Type B pancreatic cell (in vitro differentiated cells): Measurements from ENCODE around the gene TMEM219. TPM values are rescaled to one million over a fixed set of nuclear protein-coding genes. Genes with fewer than 3 reads are reported as not detected.

Experiments used
- DNase-seq: peaks from one replicate; pipeline ENCODE4 v3.0.0; 2021; ENCODE audit warnings: mixed read lengths; ENCODE audit not compliant: unreplicated experiment; ENCODE audit errors: extremely low spot score
- H3K27ac Mint-ChIP-seq: 2 replicates; pipeline ENCODE4 v1.8.0; 2021; ENCODE audit warnings: mild to moderate bottlenecking, mixed read lengths
- H3K27me3 Mint-ChIP-seq: 2 replicates; pipeline ENCODE4 v1.8.0; 2021; ENCODE audit warnings: mixed read lengths
- H3K36me3 Mint-ChIP-seq: 2 replicates; pipeline ENCODE4 v1.8.0; 2021; ENCODE audit warnings: mixed read lengths
- H3K4me1 Mint-ChIP-seq: one replicate; pipeline ENCODE4 v1.8.0; 2021; ENCODE audit warnings: mixed read lengths; ENCODE audit not compliant: unreplicated experiment
- H3K4me3 Mint-ChIP-seq: 2 replicates; pipeline ENCODE4 v1.8.0; 2021; ENCODE audit warnings: mild to moderate bottlenecking, mixed read lengths
- H3K9me3 Mint-ChIP-seq: 2 replicates; pipeline ENCODE4 v1.8.0; 2021; ENCODE audit warnings: mixed read lengths
- total RNA-seq: library from RNA; stranded (reverse); gene quantifications from 2 replicates; pipeline ENCODE4 v1.2.1, GENCODE V29; 2021; ENCODE audit warnings: low replicate concordance
- TF ChIP-seq, protein P1 (sequence below): fragments of 200-600 bp; sonication (generic); conservative IDR thresholded peaks from 2 replicates; pipeline ENCODE4 v1.5.0; 2021; ENCODE audit warnings: antibody characterized with exemption, mild to moderate bottlenecking

TMEM219 gene
- total RNA-seq, 1 donor from 2014 or later, result 72.4 TPM

DNA sequence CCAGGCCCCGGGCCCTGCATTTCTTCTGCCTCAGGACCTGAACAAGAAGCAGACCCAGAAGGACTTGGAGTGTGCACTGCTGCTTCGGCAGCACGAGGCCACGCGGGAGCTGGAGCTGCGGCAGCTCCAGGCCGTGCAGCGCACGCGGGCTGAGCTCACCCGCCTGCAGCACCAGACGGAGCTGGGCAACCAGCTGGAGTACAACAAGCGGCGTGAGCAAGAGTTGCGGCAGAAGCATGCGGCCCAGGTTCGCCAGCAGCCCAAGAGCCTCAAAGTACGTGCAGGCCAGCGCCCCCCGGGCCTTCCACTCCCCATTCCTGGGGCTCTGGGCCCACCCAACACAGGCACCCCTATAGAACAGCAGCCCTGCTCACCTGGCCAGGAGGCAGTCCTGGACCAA is 24.4 kb downstream of the TMEM219 start:
- DNase-seq, result no peak
- H3K9me3 Mint-ChIP-seq, result no peaks in the 10 kb centered on the region
- peaks cover 4% of the 10 kb centered on the region for H3K4me1 Mint-ChIP-seq
- H3K27me3 Mint-ChIP-seq, result no peaks in the 10 kb centered on the region
- no peak overlapping the region for H3K27ac Mint-ChIP-seq
- no peak overlapping the region for H3K4me3 Mint-ChIP-seq
- H3K36me3 Mint-ChIP-seq, result peaks cover 17% of the 10 kb centered on the region
- TF ChIP-seq, protein P1, sequence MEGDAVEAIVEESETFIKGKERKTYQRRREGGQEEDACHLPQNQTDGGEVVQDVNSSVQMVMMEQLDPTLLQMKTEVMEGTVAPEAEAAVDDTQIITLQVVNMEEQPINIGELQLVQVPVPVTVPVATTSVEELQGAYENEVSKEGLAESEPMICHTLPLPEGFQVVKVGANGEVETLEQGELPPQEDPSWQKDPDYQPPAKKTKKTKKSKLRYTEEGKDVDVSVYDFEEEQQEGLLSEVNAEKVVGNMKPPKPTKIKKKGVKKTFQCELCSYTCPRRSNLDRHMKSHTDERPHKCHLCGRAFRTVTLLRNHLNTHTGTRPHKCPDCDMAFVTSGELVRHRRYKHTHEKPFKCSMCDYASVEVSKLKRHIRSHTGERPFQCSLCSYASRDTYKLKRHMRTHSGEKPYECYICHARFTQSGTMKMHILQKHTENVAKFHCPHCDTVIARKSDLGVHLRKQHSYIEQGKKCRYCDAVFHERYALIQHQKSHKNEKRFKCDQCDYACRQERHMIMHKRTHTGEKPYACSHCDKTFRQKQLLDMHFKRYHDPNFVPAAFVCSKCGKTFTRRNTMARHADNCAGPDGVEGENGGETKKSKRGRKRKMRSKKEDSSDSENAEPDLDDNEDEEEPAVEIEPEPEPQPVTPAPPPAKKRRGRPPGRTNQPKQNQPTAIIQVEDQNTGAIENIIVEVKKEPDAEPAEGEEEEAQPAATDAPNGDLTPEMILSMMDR, result no peak

GRCh38 chr16:29986931-29987330 is 25.1 kb downstream of the TMEM219 start:
- Mint-ChIP-seq H3K4me1 (peaks cover 4% of the 10 kb centered on the region), H3K4me3 (no peak overlapping the region), H3K36me3 (peaks cover 17% of the 10 kb centered on the region), H3K27me3 (no peaks in the 10 kb centered on the region), H3K27ac (no peak overlapping the region), H3K9me3 (no peaks in the 10 kb centered on the region)
- TF ChIP-seq, protein P1, result no peak
- no peak for DNase-seq

DNA sequence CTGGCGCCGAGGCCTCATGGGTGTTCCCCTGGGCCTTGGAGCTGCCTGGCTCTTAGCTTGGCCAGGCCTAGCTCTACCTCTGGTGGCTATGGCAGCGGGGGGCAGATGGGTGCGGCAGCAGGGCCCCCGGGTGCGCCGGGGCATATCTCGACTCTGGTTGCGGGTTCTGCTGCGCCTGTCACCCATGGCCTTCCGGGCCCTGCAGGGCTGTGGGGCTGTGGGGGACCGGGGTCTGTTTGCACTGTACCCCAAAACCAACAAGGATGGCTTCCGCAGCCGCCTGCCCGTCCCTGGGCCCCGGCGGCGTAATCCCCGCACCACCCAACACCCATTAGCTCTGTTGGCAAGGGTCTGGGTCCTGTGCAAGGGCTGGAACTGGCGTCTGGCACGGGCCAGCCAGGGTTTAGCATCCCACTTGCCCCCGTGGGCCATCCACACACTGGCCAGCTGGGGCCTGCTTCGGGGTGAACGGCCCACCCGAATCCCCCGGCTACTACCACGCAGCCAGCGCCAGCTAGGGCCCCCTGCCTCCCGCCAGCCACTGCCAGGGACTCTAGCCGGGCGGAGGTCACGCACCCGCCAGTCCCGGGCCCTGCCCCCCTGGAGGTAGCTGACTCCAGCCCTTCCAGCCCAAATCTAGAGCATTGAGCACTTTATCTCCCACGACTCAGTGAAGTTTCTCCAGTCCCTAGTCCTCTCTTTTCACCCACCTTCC is 25.6 kb downstream of the TMEM219 start:
- no peak overlapping the region for H3K27ac Mint-ChIP-seq
- no peak overlapping the region for H3K4me3 Mint-ChIP-seq
- H3K27me3 Mint-ChIP-seq, result no peaks in the 10 kb centered on the region
- TF ChIP-seq, protein P1, result no peak
- no peak for DNase-seq
- H3K9me3 Mint-ChIP-seq, result no peaks in the 10 kb centered on the region
- H3K36me3 Mint-ChIP-seq, result peaks cover 17% of the 10 kb centered on the region
- H3K4me1 Mint-ChIP-seq, result peaks cover 8% of the 10 kb centered on the region

GRCh38 chr16:29988346-29989075 is 26.6 kb downstream of the TMEM219 start:
- H3K4me1 Mint-ChIP-seq, result peaks cover 10% of the 10 kb centered on the region
- no peak overlapping the region for H3K4me3 Mint-ChIP-seq
- H3K27me3 Mint-ChIP-seq, result no peaks in the 10 kb centered on the region
- H3K9me3 Mint-ChIP-seq, result no peaks in the 10 kb centered on the region
- no peak overlapping the region for H3K27ac Mint-ChIP-seq
- H3K36me3 Mint-ChIP-seq, result peaks cover 17% of the 10 kb centered on the region
- TF ChIP-seq, protein P1, result no peak
- no peak for DNase-seq

DNA sequence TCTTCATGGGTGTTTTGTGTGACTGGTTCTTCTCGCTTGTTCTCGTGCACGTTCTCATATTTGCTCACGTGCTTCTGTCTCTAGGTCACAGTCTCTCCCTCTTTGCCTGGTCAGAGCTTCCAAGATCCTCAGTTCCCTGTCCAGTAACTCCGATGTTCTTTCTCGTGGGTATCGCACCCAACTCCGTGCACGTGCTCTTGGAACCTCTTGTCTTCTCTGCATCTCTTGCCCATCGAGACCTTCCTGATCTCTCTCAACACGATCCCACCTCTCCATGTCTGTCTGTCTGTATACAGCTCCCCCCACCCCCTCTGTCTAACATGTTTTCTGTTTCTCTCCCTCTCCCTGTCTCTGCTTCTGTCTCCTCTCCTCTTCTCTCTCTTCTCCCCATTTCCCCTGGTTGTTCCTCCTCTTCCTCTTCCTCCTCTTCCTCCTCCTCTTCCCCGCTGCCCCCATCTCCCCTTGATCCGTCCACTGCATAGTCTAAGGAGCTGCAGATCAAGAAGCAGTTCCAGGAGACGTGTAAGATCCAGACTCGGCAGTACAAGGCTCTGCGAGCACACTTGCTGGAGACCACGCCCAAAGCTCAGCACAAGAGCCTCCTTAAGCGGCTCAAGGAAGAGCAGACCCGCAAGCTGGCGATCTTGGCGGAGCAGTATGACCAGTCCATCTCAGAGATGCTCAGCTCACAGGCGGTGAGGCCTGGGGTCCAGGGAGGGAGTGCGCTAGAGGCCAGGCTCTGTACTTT is 27.4 kb downstream of the TMEM219 start:
- TF ChIP-seq, protein P1, result no peak
- Mint-ChIP-seq H3K4me1 (peaks cover 14% of the 10 kb centered on the region), H3K27ac (peak overlapping the region; percentile 34)

More for the DNA sequence above, 27.4 kb downstream of the TMEM219 start:
- Mint-ChIP-seq H3K9me3 (no peaks in the 10 kb centered on the region), H3K36me3 (peaks cover 17% of the 10 kb centered on the region), H3K27me3 (no peaks in the 10 kb centered on the region), H3K4me3 (no peak overlapping the region)
- no peak for DNase-seq
